Measurements from ENCODE around the gene ABHD12. TPM values are rescaled to one million over a fixed set of nuclear protein-coding genes. Genes with fewer than 3 reads are reported as not detected.

Gene ABHD12
- total RNA-seq, 2 donors from 2014 or later, result 11.2 to 23.0 TPM

- peak overlapping the region; percentile 74 for H3K27ac Mint-ChIP-seq
- ATAC-seq (replicated peaks), result no peak
These were observed 108.4 kb downstream of the ABHD12 start for GRCh38 chr20:25282034-25282781.

GRCh38 chr20:25281541-25281991 is 109.1 kb downstream of the ABHD12 start:
- no peaks in the 10 kb centered on the region for H3K27me3 Mint-ChIP-seq
- no peaks in the 10 kb centered on the region for H3K9me3 Mint-ChIP-seq
- no peak for ATAC-seq (replicated peaks)
- H3K4me1 Mint-ChIP-seq, result no peaks in the 10 kb centered on the region
- peaks cover 47% of the 10 kb centered on the region for H3K36me3 Mint-ChIP-seq (ENCODE audit: low read depth)
- H3K27ac Mint-ChIP-seq, result no peak overlapping the region
- no peak overlapping the region for H3K4me3 Mint-ChIP-seq

More at GRCh38 chr20:25282034-25282781, 108.4 kb downstream of the ABHD12 start:
- Mint-ChIP-seq H3K36me3 (ENCODE audit: low read depth) (peaks cover 52% of the 10 kb centered on the region), H3K27me3 (no peaks in the 10 kb centered on the region), H3K4me3 (no peak overlapping the region), H3K4me1 (no peaks in the 10 kb centered on the region), H3K9me3 (no peaks in the 10 kb centered on the region)

- H3K9me3 Mint-ChIP-seq, result no peaks in the 10 kb centered on the region
- H3K4me3 Mint-ChIP-seq, result no peak overlapping the region
- no peaks in the 10 kb centered on the region for H3K4me1 Mint-ChIP-seq
- no peak overlapping the region for H3K27ac Mint-ChIP-seq
- peaks cover 40% of the 10 kb centered on the region for H3K36me3 Mint-ChIP-seq (ENCODE audit: low read depth)
- no peaks in the 10 kb centered on the region for H3K27me3 Mint-ChIP-seq
- no peak for ATAC-seq (replicated peaks)
These were observed 109.8 kb downstream of the ABHD12 start for GRCh38 chr20:25280574-25281535.

GRCh38 chr20:25280051-25280573 is 110.5 kb downstream of the ABHD12 start:
- Mint-ChIP-seq H3K4me1 (no peaks in the 10 kb centered on the region), H3K27me3 (no peaks in the 10 kb centered on the region), H3K27ac (no peak overlapping the region), H3K9me3 (no peaks in the 10 kb centered on the region), H3K36me3 (ENCODE audit: low read depth) (peaks cover 39% of the 10 kb centered on the region), H3K4me3 (no peak overlapping the region)
- ATAC-seq (replicated peaks), result no peak

GRCh38 chr20:25279403-25279802 is 111.2 kb downstream of the ABHD12 start:
- no peak for ATAC-seq (replicated peaks)
- Mint-ChIP-seq H3K27me3 (no peaks in the 10 kb centered on the region), H3K4me1 (no peaks in the 10 kb centered on the region), H3K9me3 (no peaks in the 10 kb centered on the region), H3K27ac (no peak overlapping the region), H3K36me3 (ENCODE audit: low read depth) (peaks cover 40% of the 10 kb centered on the region), H3K4me3 (no peak overlapping the region)

GRCh38 chr20:25278636-25279361 is 111.8 kb downstream of the ABHD12 start:
- H3K9me3 Mint-ChIP-seq, result no peaks in the 10 kb centered on the region
- ATAC-seq (replicated peaks), result no peak
- H3K4me3 Mint-ChIP-seq, result no peak overlapping the region
- H3K27ac Mint-ChIP-seq, result no peak overlapping the region
- peaks cover 40% of the 10 kb centered on the region for H3K36me3 Mint-ChIP-seq (ENCODE audit: low read depth)
- no peaks in the 10 kb centered on the region for H3K4me1 Mint-ChIP-seq
- H3K27me3 Mint-ChIP-seq, result no peaks in the 10 kb centered on the region

- Mint-ChIP-seq H3K27me3 (no peaks in the 10 kb centered on the region), H3K9me3 (no peaks in the 10 kb centered on the region), H3K4me1 (no peaks in the 10 kb centered on the region), H3K4me3 (no peak overlapping the region), H3K36me3 (ENCODE audit: low read depth) (peaks cover 40% of the 10 kb centered on the region), H3K27ac (no peak overlapping the region)
- no peak for ATAC-seq (replicated peaks)
These were observed 112.6 kb downstream of the ABHD12 start for GRCh38 chr20:25277941-25278521.

- Mint-ChIP-seq H3K36me3 (ENCODE audit: low read depth) (peaks cover 48% of the 10 kb centered on the region), H3K27ac (no peak overlapping the region), H3K27me3 (no peaks in the 10 kb centered on the region), H3K4me1 (no peaks in the 10 kb centered on the region), H3K9me3 (no peaks in the 10 kb centered on the region), H3K4me3 (no peak overlapping the region)
- no peak for ATAC-seq (replicated peaks)
These were observed 113.4 kb downstream of the ABHD12 start for GRCh38 chr20:25277051-25277801.

- H3K36me3 Mint-ChIP-seq (ENCODE audit: low read depth), result peaks cover 53% of the 10 kb centered on the region
- H3K4me1 Mint-ChIP-seq, result no peaks in the 10 kb centered on the region
- no peak for ATAC-seq (replicated peaks)
- no peaks in the 10 kb centered on the region for H3K9me3 Mint-ChIP-seq
- no peak overlapping the region for H3K27ac Mint-ChIP-seq
- H3K27me3 Mint-ChIP-seq, result no peaks in the 10 kb centered on the region
- no peak overlapping the region for H3K4me3 Mint-ChIP-seq
These were observed 114.0 kb downstream of the ABHD12 start for GRCh38 chr20:25276533-25277050.

- no peaks in the 10 kb centered on the region for H3K27me3 Mint-ChIP-seq
- H3K27ac Mint-ChIP-seq, result no peak overlapping the region
- H3K36me3 Mint-ChIP-seq (ENCODE audit: low read depth), result peaks cover 53% of the 10 kb centered on the region
- ATAC-seq (replicated peaks), result no peak
- H3K4me1 Mint-ChIP-seq, result no peaks in the 10 kb centered on the region
- H3K4me3 Mint-ChIP-seq, result no peak overlapping the region
- H3K9me3 Mint-ChIP-seq, result no peaks in the 10 kb centered on the region
These were observed 114.7 kb downstream of the ABHD12 start for GRCh38 chr20:25275813-25276532.

GRCh38 chr20:25274891-25275812 is 115.5 kb downstream of the ABHD12 start:
- Mint-ChIP-seq H3K36me3 (ENCODE audit: low read depth) (peaks cover 56% of the 10 kb centered on the region), H3K27ac (no peak overlapping the region), H3K9me3 (no peaks in the 10 kb centered on the region), H3K4me1 (no peaks in the 10 kb centered on the region), H3K27me3 (no peaks in the 10 kb centered on the region), H3K4me3 (no peak overlapping the region)
- no peak for ATAC-seq (replicated peaks)

- peaks cover 57% of the 10 kb centered on the region for H3K36me3 Mint-ChIP-seq (ENCODE audit: low read depth)
- no peak overlapping the region for H3K27ac Mint-ChIP-seq
- no peaks in the 10 kb centered on the region for H3K9me3 Mint-ChIP-seq
- ATAC-seq (replicated peaks), result no peak
- no peaks in the 10 kb centered on the region for H3K27me3 Mint-ChIP-seq
- no peaks in the 10 kb centered on the region for H3K4me1 Mint-ChIP-seq
- no peak overlapping the region for H3K4me3 Mint-ChIP-seq
These were observed 116.2 kb downstream of the ABHD12 start for GRCh38 chr20:25274481-25274880.
